Measurements from ENCODE around the gene MRPL12. TPM values are rescaled to one million over a fixed set of nuclear protein-coding genes. Genes with fewer than 3 reads are reported as not detected.
A peak's percentile ranks its signal among the peaks of the same experiment; 100 is the strongest.

Gene MRPL12
- total RNA-seq, 1 experiment from 2014 or later, result 139 TPM

DNA sequence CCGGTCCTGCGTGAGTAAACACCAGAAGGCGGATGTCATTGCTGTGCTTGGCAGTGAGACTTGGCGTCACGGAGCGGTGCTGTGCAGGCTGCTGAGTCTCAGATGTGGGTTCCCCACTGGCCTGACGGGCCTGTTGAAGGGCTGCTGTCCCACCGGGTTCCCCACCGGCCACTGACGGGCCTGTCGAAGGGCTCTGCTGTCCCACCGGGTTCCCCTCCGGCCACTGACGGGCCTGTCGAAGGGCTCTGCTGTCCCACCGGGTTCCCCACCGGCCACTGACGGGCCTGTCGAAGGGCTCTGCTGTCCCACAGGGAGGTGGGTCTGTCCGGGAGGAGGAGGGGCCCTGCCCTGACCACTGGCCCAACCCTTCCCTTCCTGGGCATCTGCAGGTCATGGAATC, 16.6 kb upstream of the MRPL12 start:
- TF ChIP-seq, protein P1, sequence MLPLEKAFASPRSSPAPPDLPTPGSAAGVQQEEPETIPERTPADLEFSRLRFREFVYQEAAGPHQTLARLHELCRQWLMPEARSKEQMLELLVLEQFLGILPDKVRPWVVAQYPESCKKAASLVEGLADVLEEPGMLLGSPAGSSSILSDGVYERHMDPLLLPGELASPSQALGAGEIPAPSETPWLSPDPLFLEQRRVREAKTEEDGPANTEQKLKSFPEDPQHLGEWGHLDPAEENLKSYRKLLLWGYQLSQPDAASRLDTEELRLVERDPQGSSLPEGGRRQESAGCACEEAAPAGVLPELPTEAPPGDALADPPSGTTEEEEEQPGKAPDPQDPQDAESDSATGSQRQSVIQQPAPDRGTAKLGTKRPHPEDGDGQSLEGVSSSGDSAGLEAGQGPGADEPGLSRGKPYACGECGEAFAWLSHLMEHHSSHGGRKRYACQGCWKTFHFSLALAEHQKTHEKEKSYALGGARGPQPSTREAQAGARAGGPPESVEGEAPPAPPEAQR (CRISPR knock-in tag; IDR thresholded peaks at IDR 0.05), result no peak
- TF ChIP-seq, protein P2, sequence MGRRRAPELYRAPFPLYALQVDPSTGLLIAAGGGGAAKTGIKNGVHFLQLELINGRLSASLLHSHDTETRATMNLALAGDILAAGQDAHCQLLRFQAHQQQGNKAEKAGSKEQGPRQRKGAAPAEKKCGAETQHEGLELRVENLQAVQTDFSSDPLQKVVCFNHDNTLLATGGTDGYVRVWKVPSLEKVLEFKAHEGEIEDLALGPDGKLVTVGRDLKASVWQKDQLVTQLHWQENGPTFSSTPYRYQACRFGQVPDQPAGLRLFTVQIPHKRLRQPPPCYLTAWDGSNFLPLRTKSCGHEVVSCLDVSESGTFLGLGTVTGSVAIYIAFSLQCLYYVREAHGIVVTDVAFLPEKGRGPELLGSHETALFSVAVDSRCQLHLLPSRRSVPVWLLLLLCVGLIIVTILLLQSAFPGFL (CRISPR knock-in tag; IDR thresholded peaks at IDR 0.05; ENCODE audit: borderline replicate concordance), result no peak
- no peak for TF ChIP-seq GABPB1 (CRISPR knock-in tag; IDR thresholded peaks at IDR 0.05)
- Mint-ChIP-seq H3K27me3 (ENCODE audit: low read depth) (no peaks in the 10 kb centered on the region; the same call in 1 of the 2 replicates), H3K27ac (no peak overlapping the region; the same call in 1 of the 2 replicates), H3K4me3 (no peak overlapping the region), H3K36me3 (peaks cover 29% of the 10 kb centered on the region), H3K4me1 (peaks cover 12% of the 10 kb centered on the region), H3K9me3 (no peaks in the 10 kb centered on the region)
- DNase-seq (ENCODE audit: low spot score) (no peak), ATAC-seq (no peak)
- CTCF ChIA-PET, result no interaction called here
- POLR2A ChIA-PET, result no interaction called here

DNA sequence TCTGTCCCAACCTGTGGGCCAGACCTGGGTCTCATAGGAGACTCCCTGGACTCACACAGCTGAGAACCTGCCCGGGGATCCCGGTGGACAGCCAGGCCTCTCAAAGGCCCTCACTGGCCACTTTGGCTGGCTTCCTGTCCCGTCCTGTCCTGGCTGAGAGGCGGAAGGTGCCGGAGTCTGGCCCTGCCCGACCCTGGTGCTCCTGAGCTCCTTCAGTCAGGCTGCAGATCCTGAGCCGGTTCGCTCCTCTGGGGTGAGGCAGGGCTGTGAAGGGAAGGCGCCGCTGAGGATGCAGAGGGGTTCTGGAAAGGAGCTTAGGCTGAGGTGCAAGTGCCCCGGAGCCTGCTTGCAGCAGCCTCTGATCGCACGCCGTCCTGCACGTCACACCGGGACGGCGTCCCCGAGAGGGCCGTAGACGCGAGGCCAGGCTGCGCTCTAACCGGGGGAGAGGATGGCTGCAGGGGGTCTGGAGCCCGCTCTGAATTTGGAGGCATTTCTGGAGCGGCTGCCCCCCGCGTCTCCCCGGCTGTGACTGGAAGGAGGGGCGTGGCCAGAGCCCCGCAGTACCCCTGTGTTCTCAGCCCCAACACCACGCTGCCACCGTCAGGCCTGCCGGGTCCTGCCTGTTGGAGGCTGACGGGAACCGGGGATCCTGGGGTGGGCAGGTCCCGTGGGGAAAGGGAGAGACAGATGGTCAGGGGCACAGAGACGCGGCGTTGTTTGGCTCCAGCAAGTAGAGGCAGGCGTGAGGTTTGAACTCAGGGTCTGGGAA, 15.2 kb upstream of the MRPL12 start:
- no peaks in the 10 kb centered on the region; the same call in 1 of the 2 replicates for H3K27me3 Mint-ChIP-seq (ENCODE audit: low read depth)
- H3K4me1 Mint-ChIP-seq, result peaks cover 7% of the 10 kb centered on the region
- ATAC-seq (no peak), DNase-seq (ENCODE audit: low spot score) (no peak)
- no peak overlapping the region for H3K27ac Mint-ChIP-seq
- H3K9me3 Mint-ChIP-seq, result no peaks in the 10 kb centered on the region
- CTCF ChIA-PET, result no interaction called here
- TF ChIP-seq HMGA2 (CRISPR knock-in tag; IDR thresholded peaks at IDR 0.05) (no peak), NFATC4 (CRISPR knock-in tag; IDR thresholded peaks at IDR 0.05) (no peak), RORB (CRISPR knock-in tag; IDR thresholded peaks at IDR 0.05) (no peak), ZNF219 (CRISPR knock-in tag; IDR thresholded peaks at IDR 0.05; ENCODE audit: borderline replicate concordance) (no peak), MYBL2 (CRISPR knock-in tag; IDR thresholded peaks at IDR 0.05) (no peak), ZNF317 (CRISPR knock-in tag; IDR thresholded peaks at IDR 0.05; ENCODE audit: borderline replicate concordance, low read depth) (no peak), GRHL2 (CRISPR knock-in tag; IDR thresholded peaks at IDR 0.05; ENCODE audit: insufficient replicate concordance, severe bottlenecking) (no peak), CREB1 (CRISPR knock-in tag; IDR thresholded peaks at IDR 0.05) (no peak), ZNF121 (CRISPR knock-in tag; IDR thresholded peaks at IDR 0.05) (no peak)
- TF ChIP-seq, protein P3, sequence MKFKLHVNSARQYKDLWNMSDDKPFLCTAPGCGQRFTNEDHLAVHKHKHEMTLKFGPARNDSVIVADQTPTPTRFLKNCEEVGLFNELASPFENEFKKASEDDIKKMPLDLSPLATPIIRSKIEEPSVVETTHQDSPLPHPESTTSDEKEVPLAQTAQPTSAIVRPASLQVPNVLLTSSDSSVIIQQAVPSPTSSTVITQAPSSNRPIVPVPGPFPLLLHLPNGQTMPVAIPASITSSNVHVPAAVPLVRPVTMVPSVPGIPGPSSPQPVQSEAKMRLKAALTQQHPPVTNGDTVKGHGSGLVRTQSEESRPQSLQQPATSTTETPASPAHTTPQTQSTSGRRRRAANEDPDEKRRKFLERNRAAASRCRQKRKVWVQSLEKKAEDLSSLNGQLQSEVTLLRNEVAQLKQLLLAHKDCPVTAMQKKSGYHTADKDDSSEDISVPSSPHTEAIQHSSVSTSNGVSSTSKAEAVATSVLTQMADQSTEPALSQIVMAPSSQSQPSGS (CRISPR knock-in tag; IDR thresholded peaks at IDR 0.05; ENCODE audit: borderline replicate concordance, low read depth), result no peak
- TF ChIP-seq, protein P2 (CRISPR knock-in tag; IDR thresholded peaks at IDR 0.05; ENCODE audit: borderline replicate concordance), result no peak
- TF ChIP-seq, protein P4, sequence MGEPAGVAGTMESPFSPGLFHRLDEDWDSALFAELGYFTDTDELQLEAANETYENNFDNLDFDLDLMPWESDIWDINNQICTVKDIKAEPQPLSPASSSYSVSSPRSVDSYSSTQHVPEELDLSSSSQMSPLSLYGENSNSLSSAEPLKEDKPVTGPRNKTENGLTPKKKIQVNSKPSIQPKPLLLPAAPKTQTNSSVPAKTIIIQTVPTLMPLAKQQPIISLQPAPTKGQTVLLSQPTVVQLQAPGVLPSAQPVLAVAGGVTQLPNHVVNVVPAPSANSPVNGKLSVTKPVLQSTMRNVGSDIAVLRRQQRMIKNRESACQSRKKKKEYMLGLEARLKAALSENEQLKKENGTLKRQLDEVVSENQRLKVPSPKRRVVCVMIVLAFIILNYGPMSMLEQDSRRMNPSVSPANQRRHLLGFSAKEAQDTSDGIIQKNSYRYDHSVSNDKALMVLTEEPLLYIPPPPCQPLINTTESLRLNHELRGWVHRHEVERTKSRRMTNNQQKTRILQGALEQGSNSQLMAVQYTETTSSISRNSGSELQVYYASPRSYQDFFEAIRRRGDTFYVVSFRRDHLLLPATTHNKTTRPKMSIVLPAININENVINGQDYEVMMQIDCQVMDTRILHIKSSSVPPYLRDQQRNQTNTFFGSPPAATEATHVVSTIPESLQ (CRISPR knock-in tag; IDR thresholded peaks at IDR 0.05), result no peak
- no peak overlapping the region for H3K4me3 Mint-ChIP-seq
- H3K36me3 Mint-ChIP-seq, result peaks cover 36% of the 10 kb centered on the region
- POLR2A ChIA-PET, result no interaction called here

DNA sequence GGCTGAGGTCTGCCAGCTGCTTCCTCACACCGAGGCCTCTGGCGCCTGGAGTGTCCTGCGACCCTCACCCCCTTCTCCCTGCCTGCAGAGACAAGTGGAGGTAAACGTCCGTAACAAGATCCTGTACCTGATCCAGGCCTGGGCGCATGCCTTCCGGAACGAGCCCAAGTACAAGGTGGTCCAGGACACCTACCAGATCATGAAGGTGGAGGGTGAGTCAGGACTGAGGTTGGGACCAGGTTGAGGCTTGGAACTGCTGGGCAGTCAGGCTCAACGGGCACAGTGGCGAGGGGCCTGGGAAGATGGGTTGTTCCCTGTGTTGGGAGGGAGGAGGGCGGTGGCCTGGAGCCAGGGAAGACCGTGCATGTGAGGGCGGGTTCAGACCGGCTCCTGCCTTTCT, 14.6 kb upstream of the MRPL12 start:
- ATAC-seq, result no peak
- peaks cover 7% of the 10 kb centered on the region for H3K4me1 Mint-ChIP-seq
- peak overlapping the region; percentile 70; the same call in 1 of the 2 replicates for H3K27ac Mint-ChIP-seq
- H3K27me3 Mint-ChIP-seq (ENCODE audit: low read depth), result no peaks in the 10 kb centered on the region; the same call in 1 of the 2 replicates
- peaks cover 36% of the 10 kb centered on the region for H3K36me3 Mint-ChIP-seq
- H3K9me3 Mint-ChIP-seq, result no peaks in the 10 kb centered on the region
- H3K4me3 Mint-ChIP-seq, result no peak overlapping the region
- DNase-seq (ENCODE audit: low spot score), result no peak
- ChIA-PET CTCF (no interaction called here), POLR2A (no interaction called here)
- TF ChIP-seq MXD4 (CRISPR knock-in tag; IDR thresholded peaks at IDR 0.05; ENCODE audit: borderline replicate concordance), result no peak
- TF ChIP-seq, protein P5, sequence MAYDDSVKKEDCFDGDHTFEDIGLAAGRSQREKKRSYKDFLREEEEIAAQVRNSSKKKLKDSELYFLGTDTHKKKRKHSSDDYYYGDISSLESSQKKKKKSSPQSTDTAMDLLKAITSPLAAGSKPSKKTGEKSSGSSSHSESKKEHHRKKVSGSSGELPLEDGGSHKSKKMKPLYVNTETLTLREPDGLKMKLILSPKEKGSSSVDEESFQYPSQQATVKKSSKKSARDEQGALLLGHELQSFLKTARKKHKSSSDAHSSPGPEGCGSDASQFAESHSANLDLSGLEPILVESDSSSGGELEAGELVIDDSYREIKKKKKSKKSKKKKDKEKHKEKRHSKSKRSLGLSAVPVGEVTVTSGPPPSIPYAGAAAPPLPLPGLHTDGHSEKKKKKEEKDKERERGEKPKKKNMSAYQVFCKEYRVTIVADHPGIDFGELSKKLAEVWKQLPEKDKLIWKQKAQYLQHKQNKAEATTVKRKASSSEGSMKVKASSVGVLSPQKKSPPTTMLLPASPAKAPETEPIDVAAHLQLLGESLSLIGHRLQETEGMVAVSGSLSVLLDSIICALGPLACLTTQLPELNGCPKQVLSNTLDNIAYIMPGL (CRISPR knock-in tag; IDR thresholded peaks at IDR 0.05), result no peak
- TF ChIP-seq, protein P6, sequence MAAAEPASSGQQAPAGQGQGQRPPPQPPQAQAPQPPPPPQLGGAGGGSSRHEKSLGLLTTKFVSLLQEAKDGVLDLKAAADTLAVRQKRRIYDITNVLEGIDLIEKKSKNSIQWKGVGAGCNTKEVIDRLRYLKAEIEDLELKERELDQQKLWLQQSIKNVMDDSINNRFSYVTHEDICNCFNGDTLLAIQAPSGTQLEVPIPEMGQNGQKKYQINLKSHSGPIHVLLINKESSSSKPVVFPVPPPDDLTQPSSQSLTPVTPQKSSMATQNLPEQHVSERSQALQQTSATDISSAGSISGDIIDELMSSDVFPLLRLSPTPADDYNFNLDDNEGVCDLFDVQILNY (CRISPR knock-in tag; IDR thresholded peaks at IDR 0.05), result no peak
- TF ChIP-seq, protein P7, sequence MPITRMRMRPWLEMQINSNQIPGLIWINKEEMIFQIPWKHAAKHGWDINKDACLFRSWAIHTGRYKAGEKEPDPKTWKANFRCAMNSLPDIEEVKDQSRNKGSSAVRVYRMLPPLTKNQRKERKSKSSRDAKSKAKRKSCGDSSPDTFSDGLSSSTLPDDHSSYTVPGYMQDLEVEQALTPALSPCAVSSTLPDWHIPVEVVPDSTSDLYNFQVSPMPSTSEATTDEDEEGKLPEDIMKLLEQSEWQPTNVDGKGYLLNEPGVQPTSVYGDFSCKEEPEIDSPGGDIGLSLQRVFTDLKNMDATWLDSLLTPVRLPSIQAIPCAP (CRISPR knock-in tag; IDR thresholded peaks at IDR 0.05), result no peak
- TF ChIP-seq, protein P3 (CRISPR knock-in tag; IDR thresholded peaks at IDR 0.05; ENCODE audit: borderline replicate concordance, low read depth), result no peak

Measured in WTC11 (cell line).